ENCODE data around the gene TTC29. TPM values are rescaled to one million over a fixed set of nuclear protein-coding genes. Genes with fewer than 3 reads are reported as not detected.
"Not testable (repeated sequence)": the region's sequence is repeated elsewhere in the genome, so short reads cannot be mapped to it uniquely, and the experiment has no call there.

The TTC29 gene
- total RNA-seq, 1 donor from 2014 or later: 0.16 TPM

DNA sequence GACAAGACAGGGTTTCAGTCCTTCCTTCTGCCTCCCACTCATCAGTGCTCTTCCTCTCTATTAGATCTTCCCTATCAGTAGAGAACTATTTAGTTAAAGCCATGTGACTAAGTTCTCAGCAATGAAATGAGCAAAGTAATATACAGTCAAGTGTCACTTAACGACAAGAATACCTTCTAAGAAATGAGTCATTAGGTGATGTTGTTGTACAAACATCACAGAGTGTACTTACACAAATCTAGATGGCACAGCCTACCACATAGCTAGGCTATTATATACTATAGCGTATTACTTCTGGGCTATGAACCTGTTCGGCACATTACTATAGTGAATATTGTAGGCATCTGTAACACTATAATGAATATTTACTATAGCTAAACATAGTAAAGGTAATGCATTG, 235.7 kb downstream of the TTC29 start:
- Mint-ChIP-seq H3K27ac (ENCODE audit: unreplicated experiment) (no peak overlapping the region), H3K36me3 (ENCODE audit: unreplicated experiment) (no peaks in the 10 kb centered on the region), H3K4me3 (ENCODE audit: unreplicated experiment) (no peak overlapping the region), H3K27me3 (ENCODE audit: unreplicated experiment) (no peaks in the 10 kb centered on the region), H3K4me1 (ENCODE audit: unreplicated experiment) (no peaks in the 10 kb centered on the region), H3K9me3 (ENCODE audit: unreplicated experiment) (no peaks in the 10 kb centered on the region)
- no peak for DNase-seq (ENCODE audit: extremely low spot score, unreplicated experiment)
- TF ChIP-seq, protein P1, sequence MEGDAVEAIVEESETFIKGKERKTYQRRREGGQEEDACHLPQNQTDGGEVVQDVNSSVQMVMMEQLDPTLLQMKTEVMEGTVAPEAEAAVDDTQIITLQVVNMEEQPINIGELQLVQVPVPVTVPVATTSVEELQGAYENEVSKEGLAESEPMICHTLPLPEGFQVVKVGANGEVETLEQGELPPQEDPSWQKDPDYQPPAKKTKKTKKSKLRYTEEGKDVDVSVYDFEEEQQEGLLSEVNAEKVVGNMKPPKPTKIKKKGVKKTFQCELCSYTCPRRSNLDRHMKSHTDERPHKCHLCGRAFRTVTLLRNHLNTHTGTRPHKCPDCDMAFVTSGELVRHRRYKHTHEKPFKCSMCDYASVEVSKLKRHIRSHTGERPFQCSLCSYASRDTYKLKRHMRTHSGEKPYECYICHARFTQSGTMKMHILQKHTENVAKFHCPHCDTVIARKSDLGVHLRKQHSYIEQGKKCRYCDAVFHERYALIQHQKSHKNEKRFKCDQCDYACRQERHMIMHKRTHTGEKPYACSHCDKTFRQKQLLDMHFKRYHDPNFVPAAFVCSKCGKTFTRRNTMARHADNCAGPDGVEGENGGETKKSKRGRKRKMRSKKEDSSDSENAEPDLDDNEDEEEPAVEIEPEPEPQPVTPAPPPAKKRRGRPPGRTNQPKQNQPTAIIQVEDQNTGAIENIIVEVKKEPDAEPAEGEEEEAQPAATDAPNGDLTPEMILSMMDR (IDR thresholded peaks at IDR 0.05): no peak

DNA sequence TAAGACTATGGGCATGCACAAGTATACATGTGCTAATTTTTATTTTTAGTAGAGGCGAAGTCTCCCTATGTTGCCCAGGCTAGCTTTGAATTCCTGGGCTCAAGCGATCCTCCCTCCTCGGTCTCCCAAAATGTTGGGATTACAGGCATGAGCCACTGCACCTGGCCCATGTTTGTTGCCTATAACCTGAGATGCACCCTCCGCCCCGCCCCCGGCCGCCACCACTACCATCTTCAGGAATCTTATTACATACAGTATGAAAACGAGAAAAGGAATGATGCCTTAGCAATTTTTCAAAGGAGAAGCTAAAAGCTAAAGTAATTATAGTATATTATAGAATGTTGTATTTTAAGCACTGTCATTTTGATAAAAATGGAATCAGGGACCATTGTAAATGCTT, 245.8 kb downstream of the TTC29 start:
- H3K36me3 Mint-ChIP-seq (ENCODE audit: unreplicated experiment): no peaks in the 10 kb centered on the region
- H3K27ac Mint-ChIP-seq (ENCODE audit: unreplicated experiment): no peak overlapping the region
- no peaks in the 10 kb centered on the region for H3K4me1 Mint-ChIP-seq (ENCODE audit: unreplicated experiment)
- no peak overlapping the region for H3K4me3 Mint-ChIP-seq (ENCODE audit: unreplicated experiment)
- H3K27me3 Mint-ChIP-seq (ENCODE audit: unreplicated experiment): no peaks in the 10 kb centered on the region
- DNase-seq (ENCODE audit: extremely low spot score, unreplicated experiment): no peak
- H3K9me3 Mint-ChIP-seq (ENCODE audit: unreplicated experiment): no peaks in the 10 kb centered on the region
- TF ChIP-seq, protein P1 (IDR thresholded peaks at IDR 0.05): no peak

DNA sequence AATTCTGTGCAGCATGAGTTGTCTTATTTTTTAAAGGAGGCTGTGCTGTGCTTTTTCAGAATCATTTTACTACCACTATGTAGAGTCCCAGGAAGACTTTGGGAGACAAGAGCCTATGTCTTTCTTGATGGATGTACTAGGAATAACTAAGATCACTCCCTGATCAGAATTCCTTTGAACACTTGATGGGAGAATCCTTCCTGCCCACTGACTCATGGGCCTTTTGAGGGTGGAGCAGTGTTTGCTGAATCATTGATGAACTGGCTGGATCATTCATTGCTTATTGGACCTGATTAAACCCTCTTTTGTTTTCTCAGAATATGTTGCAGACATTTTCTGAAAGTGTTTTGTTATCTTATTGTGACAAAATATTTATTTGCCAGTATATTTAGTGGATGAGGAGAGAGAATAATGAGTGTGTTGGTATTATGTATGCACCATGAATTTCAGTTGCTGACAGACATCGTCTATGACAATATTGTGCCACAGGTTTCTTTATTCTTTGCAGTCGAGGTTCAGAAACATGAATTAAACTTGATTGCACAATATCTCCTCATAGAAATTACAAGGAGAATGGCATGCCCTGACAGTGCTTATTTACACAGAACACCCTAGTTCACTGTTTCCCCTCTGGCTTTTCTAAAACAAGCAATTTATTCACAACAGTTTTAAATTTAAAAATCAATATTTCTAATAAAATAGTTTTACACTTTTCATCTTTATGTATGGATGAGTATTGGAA, 270.7 kb downstream of the TTC29 start:
- Mint-ChIP-seq H3K27ac (ENCODE audit: unreplicated experiment) (no peak overlapping the region), H3K36me3 (ENCODE audit: unreplicated experiment) (no peaks in the 10 kb centered on the region), H3K27me3 (ENCODE audit: unreplicated experiment) (no peaks in the 10 kb centered on the region), H3K4me1 (ENCODE audit: unreplicated experiment) (no peaks in the 10 kb centered on the region), H3K9me3 (ENCODE audit: unreplicated experiment) (no peaks in the 10 kb centered on the region), H3K4me3 (ENCODE audit: unreplicated experiment) (no peak overlapping the region)
- TF ChIP-seq, protein P1 (IDR thresholded peaks at IDR 0.05): no peak
- no peak for DNase-seq (ENCODE audit: extremely low spot score, unreplicated experiment)

DNA sequence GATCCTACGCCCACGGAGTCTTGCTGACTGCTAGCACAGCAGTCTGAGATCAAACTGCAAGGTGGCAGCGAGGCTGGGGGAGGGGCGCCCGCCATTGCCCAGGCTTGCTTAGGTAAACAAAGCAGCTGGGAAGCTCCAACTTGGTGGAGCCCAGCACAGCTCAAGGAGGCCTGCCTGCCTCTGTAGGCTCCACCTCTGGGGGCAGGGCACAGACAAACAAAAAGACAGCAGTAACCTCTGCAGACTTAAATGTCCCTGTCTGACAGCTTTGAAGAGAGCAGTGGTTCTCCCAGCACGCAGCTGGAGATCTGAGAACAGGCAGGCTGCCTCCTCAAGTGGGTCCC, 281.7 kb downstream of the TTC29 start:
- H3K27me3 Mint-ChIP-seq (ENCODE audit: unreplicated experiment): peaks cover 23% of the 10 kb centered on the region
- not testable (repeated sequence) for H3K4me1 Mint-ChIP-seq (ENCODE audit: unreplicated experiment); H3K36me3 Mint-ChIP-seq (ENCODE audit: unreplicated experiment); H3K9me3 Mint-ChIP-seq (ENCODE audit: unreplicated experiment); H3K4me3 Mint-ChIP-seq (ENCODE audit: unreplicated experiment); DNase-seq (ENCODE audit: extremely low spot score, unreplicated experiment); H3K27ac Mint-ChIP-seq (ENCODE audit: unreplicated experiment)

DNA sequence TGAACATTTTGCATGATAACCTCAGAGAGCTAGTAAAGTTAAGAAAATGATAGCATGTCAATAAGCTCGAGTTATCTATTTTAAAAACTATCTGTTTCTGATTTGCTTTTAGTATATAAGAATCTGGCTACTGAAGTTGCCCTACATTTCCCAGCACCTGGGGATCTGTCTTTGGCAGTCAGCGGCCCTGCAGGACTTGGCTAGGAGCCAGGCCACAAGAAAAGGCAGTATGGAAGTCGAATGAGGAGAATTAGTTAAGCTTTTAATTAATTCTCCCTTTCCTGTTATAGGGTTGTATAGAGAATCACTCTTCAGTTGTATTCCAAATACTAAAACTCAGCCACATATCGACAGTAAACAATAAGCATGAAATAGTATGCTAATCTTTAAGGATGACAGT, 284.3 kb downstream of the TTC29 start:
- Mint-ChIP-seq H3K36me3 (ENCODE audit: unreplicated experiment) (no peaks in the 10 kb centered on the region), H3K27ac (ENCODE audit: unreplicated experiment) (no peak overlapping the region)
- TF ChIP-seq, protein P1 (IDR thresholded peaks at IDR 0.05): no peak

More for the DNA sequence above, 284.3 kb downstream of the TTC29 start:
- DNase-seq (ENCODE audit: extremely low spot score, unreplicated experiment): no peak
- no peak overlapping the region for H3K4me3 Mint-ChIP-seq (ENCODE audit: unreplicated experiment)
- no peaks in the 10 kb centered on the region for H3K4me1 Mint-ChIP-seq (ENCODE audit: unreplicated experiment)
- H3K27me3 Mint-ChIP-seq (ENCODE audit: unreplicated experiment): peaks cover 33% of the 10 kb centered on the region
- H3K9me3 Mint-ChIP-seq (ENCODE audit: unreplicated experiment): no peaks in the 10 kb centered on the region
